Measurements from ENCODE around the gene YWHAG.

GRCh38 chr7:76368190-76368589 lies 9.4 kb upstream of the YWHAG start:
- TF ChIP-seq CTCF (IDR thresholded peaks at IDR 0.05): no peak
- no peak for TF ChIP-seq POLR2AphosphoS5 (IDR thresholded peaks at IDR 0.05)
- no peak for TF ChIP-seq POLR2A (IDR thresholded peaks at IDR 0.05)
